Lower lobe of right lung (tissue), 2 donors: Measurements from ENCODE around the gene UVRAG. TPM values are rescaled to one million over a fixed set of nuclear protein-coding genes. Genes with fewer than 3 reads are reported as not detected.
A peak's percentile ranks its signal among the peaks of the same experiment; 100 is the strongest.

Experiments
- ATAC-seq, 2 donors: fragments of 200-7000 bp; cut with Tn5 transposase; one replicate each; pipeline ENCODE4 v1.9.1; 2020 to 2022; ENCODE audit warnings: mild to moderate bottlenecking in 2 of 2, moderate library complexity in 2 of 2
- DNase-seq: peaks from one replicate; pipeline ENCODE4 v3.0.0-alpha.2; 2020
- H3K27ac ChIP-seq: fragments of 200-600 bp; one replicate; pipeline ENCODE4 v1.8.0; 2022
- H3K27me3 ChIP-seq: fragments of 200-600 bp; one replicate; pipeline ENCODE4 v1.8.0; 2022; ENCODE audit warnings: low read depth
- H3K36me3 ChIP-seq: fragments of 200-600 bp; one replicate; pipeline ENCODE4 v1.8.0; 2022; ENCODE audit warnings: mild to moderate bottlenecking
- H3K4me1 ChIP-seq: fragments of 200-600 bp; one replicate; pipeline ENCODE4 v1.8.0; 2022
- H3K4me3 ChIP-seq: fragments of 200-600 bp; one replicate; pipeline ENCODE4 v1.8.0; 2022; ENCODE audit warnings: mild to moderate bottlenecking
- H3K9me3 ChIP-seq: fragments of 200-600 bp; one replicate; pipeline ENCODE4 v1.8.0; 2022
- intact Hi-C: fragments of 100-400 bp; cut with DNase I; formaldehyde crosslinking; loops from one replicate; pipeline ENCODE4 v1.11.0; 2022
- total RNA-seq: library from RNA; stranded (reverse); fragmentation: NEBNext Ultra II Directional; extraction: Animal tissue kit (Norgen Biotek cat#: 25700); gene quantifications from one replicate; pipeline ENCODE4 v1.2.1, GENCODE V29; 2021
- TF ChIP-seq, protein P1 (sequence below): fragments of 200-600 bp; IDR thresholded peaks from one replicate; pipeline ENCODE4 v1.8.0; 2022; ENCODE audit warnings: antibody characterized with exemption, mild to moderate bottlenecking
- donor health status: DM: no; HTN: yes; CAD: no; lungs with severe emphysema.

UVRAG gene
- total RNA-seq, 1 donor from 2014 or later, result 36.0 TPM

DNA sequence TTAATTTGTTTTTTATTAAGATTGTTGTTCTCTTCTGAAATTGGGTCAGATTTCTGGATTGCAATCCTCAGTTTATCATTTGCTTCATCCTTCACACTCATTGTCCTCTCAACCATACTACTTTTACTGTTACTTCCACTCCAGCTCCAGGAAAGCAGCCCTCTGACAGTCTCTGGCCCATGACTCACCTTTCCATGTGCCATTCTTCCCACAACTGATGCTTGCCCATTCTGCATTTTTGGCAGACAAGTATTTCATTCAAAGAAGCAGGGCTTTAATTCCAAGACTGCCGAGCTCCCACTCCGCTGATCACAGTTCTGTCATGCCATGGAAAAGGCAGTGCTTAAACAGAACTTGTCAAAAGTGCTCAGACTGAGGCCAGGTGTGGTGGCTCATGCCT lies 252.1 kb downstream of the UVRAG start:
- TF ChIP-seq, protein P1, sequence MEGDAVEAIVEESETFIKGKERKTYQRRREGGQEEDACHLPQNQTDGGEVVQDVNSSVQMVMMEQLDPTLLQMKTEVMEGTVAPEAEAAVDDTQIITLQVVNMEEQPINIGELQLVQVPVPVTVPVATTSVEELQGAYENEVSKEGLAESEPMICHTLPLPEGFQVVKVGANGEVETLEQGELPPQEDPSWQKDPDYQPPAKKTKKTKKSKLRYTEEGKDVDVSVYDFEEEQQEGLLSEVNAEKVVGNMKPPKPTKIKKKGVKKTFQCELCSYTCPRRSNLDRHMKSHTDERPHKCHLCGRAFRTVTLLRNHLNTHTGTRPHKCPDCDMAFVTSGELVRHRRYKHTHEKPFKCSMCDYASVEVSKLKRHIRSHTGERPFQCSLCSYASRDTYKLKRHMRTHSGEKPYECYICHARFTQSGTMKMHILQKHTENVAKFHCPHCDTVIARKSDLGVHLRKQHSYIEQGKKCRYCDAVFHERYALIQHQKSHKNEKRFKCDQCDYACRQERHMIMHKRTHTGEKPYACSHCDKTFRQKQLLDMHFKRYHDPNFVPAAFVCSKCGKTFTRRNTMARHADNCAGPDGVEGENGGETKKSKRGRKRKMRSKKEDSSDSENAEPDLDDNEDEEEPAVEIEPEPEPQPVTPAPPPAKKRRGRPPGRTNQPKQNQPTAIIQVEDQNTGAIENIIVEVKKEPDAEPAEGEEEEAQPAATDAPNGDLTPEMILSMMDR, result no peak
- no peaks in the 10 kb centered on the region for H3K27me3 ChIP-seq
- peaks cover 29% of the 10 kb centered on the region for H3K36me3 ChIP-seq
- no peaks in the 10 kb centered on the region for H3K9me3 ChIP-seq
- no peak overlapping the region for H3K4me3 ChIP-seq
- ATAC-seq (no peak), DNase-seq (no peak)
- H3K27ac ChIP-seq, result no peak overlapping the region
- H3K4me1 ChIP-seq, result peaks cover 12% of the 10 kb centered on the region
- intact Hi-C loops, result no loop called here

DNA sequence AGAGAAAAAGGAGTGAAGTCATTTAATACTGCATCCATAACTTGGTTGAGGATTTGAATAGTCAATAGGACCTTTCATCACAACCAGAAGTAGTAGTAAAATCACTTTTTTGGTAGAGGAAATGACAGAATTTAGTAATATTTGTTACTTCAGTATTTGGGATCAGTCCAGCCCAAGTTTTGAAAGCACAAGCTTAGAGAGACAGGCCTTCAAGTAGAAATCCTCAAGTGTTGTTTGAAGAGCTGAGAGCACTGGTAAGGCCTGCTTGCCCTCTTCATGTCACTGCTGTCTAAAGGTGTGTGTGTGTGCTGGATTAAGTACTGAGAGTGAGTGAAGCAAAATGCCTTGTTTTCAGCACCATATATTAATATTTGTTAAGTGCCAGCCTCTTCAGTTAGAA lies 254.0 kb downstream of the UVRAG start:
- intact Hi-C loops, result no loop called here
- Histone ChIP-seq H3K4me3 (no peak overlapping the region), H3K27me3 (no peaks in the 10 kb centered on the region), H3K4me1 (peaks cover 21% of the 10 kb centered on the region), H3K36me3 (peaks cover 29% of the 10 kb centered on the region), H3K9me3 (no peaks in the 10 kb centered on the region), H3K27ac (no peak overlapping the region)
- TF ChIP-seq, protein P1, result no peak
- peak; percentile 81 to 83 for ATAC-seq
- DNase-seq, result no peak

DNA sequence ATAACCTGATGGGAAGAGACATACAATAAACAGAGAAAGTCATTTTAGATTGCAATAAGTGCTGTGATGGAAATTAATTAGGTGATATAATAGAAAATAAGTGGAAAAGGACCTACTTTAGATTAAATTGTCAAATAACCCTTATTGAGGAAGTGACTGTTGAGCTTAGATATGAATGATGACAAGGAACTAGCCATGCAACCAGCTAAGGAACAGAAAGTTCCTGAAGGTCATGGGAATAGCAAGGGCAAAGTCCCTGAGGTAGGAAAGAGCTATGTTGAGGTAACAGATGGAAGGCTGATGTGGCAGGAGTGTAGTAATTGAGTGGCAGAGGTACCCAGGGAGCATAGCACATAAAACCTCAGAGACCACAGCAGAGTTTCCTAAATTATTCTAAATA lies 256.1 kb downstream of the UVRAG start:
- no peak for ATAC-seq
- intact Hi-C loops, result no loop called here
- TF ChIP-seq, protein P1, result no peak
- no peak overlapping the region for H3K27ac ChIP-seq
- DNase-seq, result no peak
- H3K4me1 ChIP-seq, result peaks cover 34% of the 10 kb centered on the region
- no peaks in the 10 kb centered on the region for H3K9me3 ChIP-seq
- no peaks in the 10 kb centered on the region for H3K27me3 ChIP-seq
- H3K4me3 ChIP-seq, result no peak overlapping the region
- peaks cover 21% of the 10 kb centered on the region for H3K36me3 ChIP-seq

DNA sequence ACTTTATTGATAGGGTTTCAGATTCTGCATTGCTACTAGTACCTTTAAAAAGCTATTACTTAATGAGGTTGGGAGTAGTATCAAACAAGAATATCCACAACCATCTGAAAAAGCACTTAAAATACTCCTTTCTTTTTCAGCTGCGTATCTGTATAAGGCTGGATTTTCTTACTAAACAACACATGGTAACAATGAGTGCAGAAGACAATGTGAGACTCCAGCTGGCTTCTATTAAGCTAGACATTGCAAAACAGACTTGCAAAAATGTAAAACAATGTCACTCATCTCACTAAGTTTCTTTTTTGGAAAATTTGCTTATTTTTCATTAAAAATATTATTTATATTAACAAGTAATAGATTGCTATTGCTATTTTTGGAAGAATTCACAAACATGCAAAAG lies 258.7 kb downstream of the UVRAG start:
- intact Hi-C loops, result no loop called here
- Histone ChIP-seq H3K27me3 (no peaks in the 10 kb centered on the region), H3K9me3 (no peaks in the 10 kb centered on the region), H3K4me1 (peaks cover 42% of the 10 kb centered on the region), H3K36me3 (no peaks in the 10 kb centered on the region), H3K4me3 (no peak overlapping the region), H3K27ac (no peak overlapping the region)
- DNase-seq (no peak), ATAC-seq (no peak)
- TF ChIP-seq, protein P1, result no peak

DNA sequence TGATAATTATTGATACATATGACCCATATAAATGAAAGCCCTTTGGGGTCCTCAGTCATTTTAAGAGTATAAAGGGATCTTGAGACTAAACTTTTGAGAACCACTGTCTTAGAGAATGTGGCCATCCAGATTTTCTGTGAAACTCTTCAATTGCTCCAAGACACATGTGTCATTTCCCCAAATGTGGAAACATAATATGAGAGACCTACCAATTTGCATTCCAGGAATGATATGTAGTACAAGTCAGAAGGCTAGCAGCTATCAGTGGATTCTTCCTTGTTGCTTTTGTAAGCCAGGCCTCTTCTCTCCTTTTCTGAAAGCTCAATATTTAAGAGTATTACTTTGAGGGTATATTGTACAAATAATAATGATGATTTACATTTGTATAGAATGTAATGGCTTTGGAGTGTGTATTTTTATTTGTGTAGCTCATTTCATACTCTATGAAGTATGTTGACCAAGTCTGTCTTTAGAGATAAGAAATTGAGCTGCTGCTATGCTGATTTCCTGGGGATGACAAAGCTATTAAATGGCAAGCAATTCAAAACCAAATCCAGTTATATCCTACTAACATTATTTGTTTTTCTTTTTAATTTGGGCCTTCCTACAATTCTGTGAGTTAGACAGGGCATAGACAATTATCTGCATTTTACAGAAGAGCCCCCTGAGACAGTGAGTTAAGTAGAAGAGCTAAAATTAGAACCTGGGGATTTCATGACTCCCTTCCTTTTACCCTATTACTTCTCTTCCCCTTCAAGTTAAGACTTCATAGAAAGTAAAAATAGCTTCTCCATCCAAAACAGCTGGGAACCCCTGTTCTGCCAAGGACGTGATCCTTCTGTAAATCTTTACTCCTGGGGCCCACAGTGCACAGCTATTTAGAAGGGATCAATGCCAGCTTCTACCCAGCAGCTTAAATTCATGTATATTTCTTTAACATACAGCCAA lies 259.4 kb downstream of the UVRAG start:
- no peaks in the 10 kb centered on the region for H3K36me3 ChIP-seq
- intact Hi-C loops, result no loop called here
- no peak overlapping the region for H3K27ac ChIP-seq
- TF ChIP-seq, protein P1, result no peak
- H3K4me1 ChIP-seq, result peaks cover 36% of the 10 kb centered on the region
- H3K4me3 ChIP-seq, result no peak overlapping the region
- DNase-seq (no peak), ATAC-seq (no peak)
- no peaks in the 10 kb centered on the region for H3K27me3 ChIP-seq
- H3K9me3 ChIP-seq, result no peaks in the 10 kb centered on the region
